PFSK-1 (cell line): ENCODE data around the gene ACTL6B.

ENCODE experiments used
- FOXP2 ChIP-seq: optimal IDR thresholded peaks from 2 replicates; pipeline ENCODE3; 2011; ENCODE audit warnings: borderline replicate concordance, control low read depth, inconsistent platforms; ENCODE audit not compliant: insufficient read depth; ENCODE audit errors: extremely low read length, extremely low read depth
- POLR2AphosphoS5 ChIP-seq: IDR thresholded peaks from 2 replicates; pipeline ENCODE4 v1.6.1; 2012; ENCODE audit warnings: low read depth, mild to moderate bottlenecking, control low read depth, low read length, moderate library complexity
- REST ChIP-seq, 2 experiments: IDR thresholded peaks; 2 replicates each; pipeline versions ENCODE4 v1.6.1 to v1.8.0; 2011 to 2012; ENCODE audit warnings: low read depth in 2 of 2, low read length in 2 of 2, control low read depth in 1 of 2, inconsistent platforms in 1 of 2, mild to moderate bottlenecking in 1 of 2, moderate library complexity in 1 of 2; ENCODE audit not compliant: insufficient read depth in 1 of 2
- SIN3A ChIP-seq: IDR thresholded peaks from 2 replicates; pipeline ENCODE4 v1.6.1; 2012; ENCODE audit warnings: mild to moderate bottlenecking, low read length, moderate library complexity, borderline replicate concordance; ENCODE audit not compliant: insufficient read depth
- TAF1 ChIP-seq: IDR thresholded peaks from 2 replicates; pipeline ENCODE4 v1.6.1; 2012; ENCODE audit warnings: low read length, control low read depth, borderline replicate concordance; ENCODE audit not compliant: insufficient read depth

ACTL6B gene

GRCh38 chr7:100641860-100642533 is 14.3 kb downstream of the ACTL6B start:
- TF ChIP-seq TAF1 (no peak), REST (IDR thresholded peaks at IDR 0.05; ENCODE audit: insufficient read depth in 1 of 2, low read depth in 2 of 2, low read length in 2 of 2) (no peak), POLR2AphosphoS5 (no peak), SIN3A (no peak), FOXP2 (no peak)

- TF ChIP-seq FOXP2 (no peak), TAF1 (no peak)
These were observed 14.8 kb downstream of the ACTL6B start, which contains the start of gene TFR2 for GRCh38 chr7:100641463-100641859. Gene TFR2 (minus strand): TSS chr7:100641552. CDS start chr7:100641509, 43 bp downstream.

- TF ChIP-seq REST (IDR thresholded peaks at IDR 0.05; ENCODE audit: insufficient read depth in 1 of 2, low read depth in 2 of 2, low read length in 2 of 2) (no peak), FOXP2 (no peak)
These were observed 15.5 kb downstream of the ACTL6B start for GRCh38 chr7:100640517-100641440.

- TF ChIP-seq TAF1, result no peak
- no peak for TF ChIP-seq SIN3A
- no peak for TF ChIP-seq REST (IDR thresholded peaks at IDR 0.05; ENCODE audit: insufficient read depth in 1 of 2, low read depth in 2 of 2, low read length in 2 of 2)
- TF ChIP-seq POLR2AphosphoS5, result no peak
- no peak for TF ChIP-seq FOXP2
These were observed 16.2 kb downstream of the ACTL6B start for GRCh38 chr7:100639995-100640516.

GRCh38 chr7:100632951-100633717 is 23.1 kb downstream of the ACTL6B start:
- TF ChIP-seq TAF1 (no peak), REST (IDR thresholded peaks at IDR 0.05; ENCODE audit: insufficient read depth in 1 of 2, low read depth in 2 of 2, low read length in 2 of 2) (no peak), SIN3A (no peak), FOXP2 (no peak), POLR2AphosphoS5 (no peak)
